HFF-Myc (cell line): Measurements from ENCODE around the gene SPHK1.

Source experiments
- DNase-seq: peaks from one replicate; pipeline ENCODE4 v3.0.0-alpha.2; 2011; ENCODE audit warnings: low read depth; ENCODE audit errors: extremely low read depth
- H3K4me3 ChIP-seq: replicated peaks from 2 replicates; pipeline ENCODE4 v1.5.1; 2011; ENCODE audit warnings: low read depth, mild to moderate bottlenecking, control low read depth, low read length
- CTCF ChIP-seq: IDR thresholded peaks from 2 replicates; pipeline ENCODE4 v1.5.1; 2012; ENCODE audit warnings: mild to moderate bottlenecking, low read depth, low read length, control low read depth; ENCODE audit errors: missing control alignments

Gene SPHK1

GRCh38 chr17:76379646-76380376 lies 4.6 kb upstream of the SPHK1 start:
- TF ChIP-seq CTCF, result no peak
- no peak for DNase-seq

GRCh38 chr17:76381633-76382350 lies 2.6 kb upstream of the SPHK1 start:
- no peak for DNase-seq
- H3K4me3 ChIP-seq, result peak overlapping the region; percentile 66; the same call in 1 of the 2 replicates
- TF ChIP-seq CTCF, result no peak

More at GRCh38 chr17:76379646-76380376, 4.6 kb upstream of the SPHK1 start:
- H3K4me3 ChIP-seq, result no peak overlapping the region

GRCh38 chr17:76382351-76382802 lies 2.0 kb upstream of the SPHK1 start:
- no peak for DNase-seq
- no peak for TF ChIP-seq CTCF

GRCh38 chr17:76382803-76383545 lies 1.4 kb upstream of the SPHK1 start:
- peak overlapping the region; percentile 66 for H3K4me3 ChIP-seq
- no peak for TF ChIP-seq CTCF
- no peak for DNase-seq

More at GRCh38 chr17:76382351-76382802, 2.0 kb upstream of the SPHK1 start:
- peak overlapping the region; percentile 66 for H3K4me3 ChIP-seq

- DNase-seq, result no peak
- no peak for TF ChIP-seq CTCF
- H3K4me3 ChIP-seq, result peak overlapping the region; percentile 66
These were observed 725 bp upstream of the SPHK1 start for GRCh38 chr17:76383546-76384221.
